Liver (tissue), 9 donors: Measurements from ENCODE around the gene DIP2A. TPM values are rescaled to one million over a fixed set of nuclear protein-coding genes. Genes with fewer than 3 reads are reported as not detected.

Experiments used
- DNase-seq: peaks from one replicate; pipeline ENCODE4 v3.0.0-alpha.2; 2017; ENCODE audit warnings: low spot score
- H3K27ac ChIP-seq, 2 donors: one replicate each; pipeline ENCODE4 v1.7.0; 2013; ENCODE audit warnings: inconsistent platforms in 2 of 2, low read length in 2 of 2, control low read depth in 1 of 2, low read depth in 1 of 2, mild to moderate bottlenecking in 1 of 2
- H3K27me3 ChIP-seq, 4 donors: one replicate each; pipeline versions ENCODE4 v1.6.1 to v1.7.0; 2013; ENCODE audit warnings: low read length in 3 of 4, inconsistent platforms in 1 of 4, mild to moderate bottlenecking in 1 of 4, moderate library complexity in 1 of 4; ENCODE audit not compliant: control insufficient read depth in 4 of 4, insufficient read depth in 4 of 4
- H3K36me3 ChIP-seq, 4 donors: one replicate each; pipeline versions ENCODE4 v1.6.1 to v1.7.0; 2013; ENCODE audit warnings: low read length in 3 of 4, mild to moderate bottlenecking in 3 of 4, low read depth in 1 of 4, moderate library complexity in 1 of 4; ENCODE audit not compliant: control insufficient read depth in 4 of 4, insufficient read depth in 3 of 4
- H3K4me1 ChIP-seq, 4 donors: one replicate each; pipeline versions ENCODE4 v1.6.1 to v1.7.0; 2013; ENCODE audit warnings: low read length in 3 of 4, mild to moderate bottlenecking in 3 of 4, moderate library complexity in 1 of 4; ENCODE audit not compliant: control insufficient read depth in 4 of 4, insufficient read depth in 4 of 4
- H3K4me3 ChIP-seq, 3 donors: one replicate each; pipeline versions ENCODE4 v1.6.1 to v1.7.0; 2013; ENCODE audit warnings: low read length in 3 of 3, control low read depth in 1 of 3, low read depth in 1 of 3, mild to moderate bottlenecking in 1 of 3
- H3K9ac ChIP-seq, 2 donors: one replicate each; pipeline ENCODE4 v1.7.0; 2013; ENCODE audit warnings: low read length in 2 of 2, mild to moderate bottlenecking in 2 of 2, moderate library complexity in 2 of 2, control low read depth in 1 of 2, low read depth in 1 of 2
- H3K9me3 ChIP-seq, 4 donors: one replicate each; pipeline versions ENCODE4 v1.6.1 to v1.7.0; 2013; ENCODE audit warnings: low read length in 3 of 4; ENCODE audit not compliant: control insufficient read depth in 4 of 4
- EGR1 ChIP-seq, 2 donors: IDR thresholded peaks; 2 replicates each; pipeline ENCODE4 v1.6.1; 2016 to 2018; ENCODE audit warnings: antibody characterized with exemption in 2 of 2, low read depth in 2 of 2
- FOXA1 ChIP-seq: IDR thresholded peaks from 2 replicates; pipeline ENCODE4 v1.6.1; 2016; ENCODE audit warnings: antibody characterized with exemption
- FOXA2 ChIP-seq: IDR thresholded peaks from 2 replicates; pipeline ENCODE4 v1.6.1; 2016; ENCODE audit warnings: antibody characterized with exemption
- GABPA ChIP-seq, 2 donors: IDR thresholded peaks in 1 of 2; conservative IDR thresholded peaks in 1 of 2; 2 replicates each; pipeline ENCODE4 v1.6.1; 2016; ENCODE audit warnings: antibody characterized with exemption in 2 of 2, mild to moderate bottlenecking in 1 of 2, moderate library complexity in 1 of 2
- HNF4A ChIP-seq, 2 donors: conservative IDR thresholded peaks; 2 replicates each; pipeline ENCODE4 v1.6.1; 2016; ENCODE audit warnings: antibody characterized with exemption in 2 of 2, mild to moderate bottlenecking in 2 of 2
- HNF4G ChIP-seq: IDR thresholded peaks from 2 replicates; pipeline ENCODE4 v1.6.1; 2016; ENCODE audit warnings: antibody characterized with exemption
- JUND ChIP-seq, 2 donors: IDR thresholded peaks; 2 replicates each; pipeline ENCODE4 v1.6.1; 2016; ENCODE audit warnings: antibody characterized with exemption in 2 of 2
- MAX ChIP-seq: IDR thresholded peaks from 2 replicates; pipeline ENCODE4 v1.6.1; 2016; ENCODE audit warnings: antibody characterized with exemption
- NR2F2 ChIP-seq: IDR thresholded peaks from 2 replicates; pipeline ENCODE4 v1.6.1; 2016; ENCODE audit warnings: antibody characterized with exemption
- RXRA ChIP-seq, 2 donors: IDR thresholded peaks; 2 replicates each; pipeline ENCODE4 v1.6.1; 2017 to 2018; ENCODE audit warnings: antibody characterized with exemption in 2 of 2, mild to moderate bottlenecking in 1 of 2
- SP1 ChIP-seq: IDR thresholded peaks from 2 replicates; pipeline ENCODE4 v1.6.1; 2018; ENCODE audit warnings: antibody characterized with exemption, mild to moderate bottlenecking
- TAF1 ChIP-seq: conservative IDR thresholded peaks from 2 replicates; pipeline ENCODE4 v1.6.1; 2016; ENCODE audit warnings: antibody characterized with exemption, mild to moderate bottlenecking
- YY1 ChIP-seq: IDR thresholded peaks from 2 replicates; pipeline ENCODE4 v1.6.1; 2016; ENCODE audit warnings: antibody characterized with exemption, mild to moderate bottlenecking
- ZBTB33 ChIP-seq: IDR thresholded peaks from 2 replicates; pipeline ENCODE4 v1.6.1; 2016; ENCODE audit warnings: antibody characterized with exemption
- WGBS: extraction: QIAGEN DNeasy Blood & Tissue Kit; methylation state at CpG from one replicate; pipeline ENCODE4 v1.1.7; 2013; 5-methylcytosine and 5-hydroxymethylcytosine counted together
- polyA plus RNA-seq, 2 donors: library from polyadenylated mRNA; stranded (reverse) in 1 of 2; unstranded in 1 of 2; fragments of 200-250 nt in 1 of 2; fragments of >200 nt in 1 of 2; fragmentation: Nextera tagmentation in 1 of 2; extraction: Ambion mirVana in 1 of 2; gene quantifications; one replicate each; pipeline versions ENCODE4 v1.2.1 to v1.2.3, GENCODE V29; 2013 to 2015
- total RNA-seq, 2 donors: library from RNA; depleted of rRNA; stranded (reverse); fragments of >200 nt; gene quantifications; one replicate each; pipeline ENCODE4 v1.2.3, GENCODE V29; 2014
- TF ChIP-seq, protein P1 (sequence below): IDR thresholded peaks from 2 replicates; pipeline ENCODE4 v1.6.1; 2016; ENCODE audit warnings: antibody characterized with exemption
- TF ChIP-seq, protein P2 (sequence below): fragments of 150-350 bp; IDR thresholded peaks from 2 replicates; pipeline ENCODE4 v1.5.1; 2017; ENCODE audit warnings: improper control_type of control experiment, low read depth, low read length; ENCODE audit not compliant: missing input control
- donor health status: healthy.
- donor health status: healthy.
- donor health status: healthy.
- donor health status: healthy.
- donor health status: healthy.

The DIP2A gene
- total and polyA plus RNA-seq, 4 donors, result 3.8 to 21.7 (median 7.5) TPM

DNA sequence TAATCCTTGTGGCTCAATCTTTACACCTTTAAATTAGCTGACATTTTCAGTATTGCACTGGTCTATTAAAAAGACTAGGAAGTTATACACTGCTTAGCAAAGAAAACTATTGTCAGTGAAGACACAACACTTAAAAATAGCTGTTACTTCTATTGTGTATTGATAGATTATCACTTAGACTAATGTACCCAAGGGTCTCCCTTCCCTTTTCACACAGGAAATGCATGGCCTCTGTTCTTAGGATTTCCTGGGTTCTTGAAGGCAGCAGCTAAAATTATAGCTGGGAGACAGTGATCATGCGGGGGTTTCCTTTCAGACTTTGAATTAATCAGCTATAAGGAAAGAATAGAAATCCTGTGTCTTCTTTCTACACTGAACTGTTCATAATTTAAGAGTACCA is 12.8 kb downstream of the DIP2A start:
- H3K4me1 ChIP-seq, result peaks cover 0 to 2% (median 0%) of the 10 kb centered on the region in 4 donors
- H3K27ac ChIP-seq, result no peak overlapping the region
- H3K27me3 ChIP-seq, result no peaks in the 10 kb centered on the region
- H3K4me3 ChIP-seq, result no peak overlapping the region
- WGBS, result 88% methylated on average over 1 of the region's 1 CpG
- no peak for DNase-seq
- peaks cover 0 to 3% (median 0%) of the 10 kb centered on the region in 4 donors for H3K36me3 ChIP-seq
- no peaks in the 10 kb centered on the region for H3K9me3 ChIP-seq
- TF ChIP-seq HNF4G (no peak), YY1 (no peak)
- TF ChIP-seq, protein P1, sequence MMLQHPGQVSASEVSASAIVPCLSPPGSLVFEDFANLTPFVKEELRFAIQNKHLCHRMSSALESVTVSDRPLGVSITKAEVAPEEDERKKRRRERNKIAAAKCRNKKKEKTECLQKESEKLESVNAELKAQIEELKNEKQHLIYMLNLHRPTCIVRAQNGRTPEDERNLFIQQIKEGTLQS, result no peak
- H3K9ac ChIP-seq, result no peak overlapping the region

- Histone ChIP-seq H3K27me3 (no peaks in the 10 kb centered on the region), H3K4me3 (no peak overlapping the region), H3K4me1 (peaks cover 0 to 2% (median 0%) of the 10 kb centered on the region in 4 donors), H3K9me3 (no peaks in the 10 kb centered on the region), H3K9ac (no peak overlapping the region), H3K27ac (no peak overlapping the region), H3K36me3 (peaks cover 0 to 3% (median 0%) of the 10 kb centered on the region in 4 donors)
- DNase-seq, result no peak
- no peak for TF ChIP-seq ZBTB33
- TF ChIP-seq SP1, result no peak
- no peak for TF ChIP-seq RXRA (IDR thresholded peaks at IDR 0.05)
- TF ChIP-seq, protein P2, sequence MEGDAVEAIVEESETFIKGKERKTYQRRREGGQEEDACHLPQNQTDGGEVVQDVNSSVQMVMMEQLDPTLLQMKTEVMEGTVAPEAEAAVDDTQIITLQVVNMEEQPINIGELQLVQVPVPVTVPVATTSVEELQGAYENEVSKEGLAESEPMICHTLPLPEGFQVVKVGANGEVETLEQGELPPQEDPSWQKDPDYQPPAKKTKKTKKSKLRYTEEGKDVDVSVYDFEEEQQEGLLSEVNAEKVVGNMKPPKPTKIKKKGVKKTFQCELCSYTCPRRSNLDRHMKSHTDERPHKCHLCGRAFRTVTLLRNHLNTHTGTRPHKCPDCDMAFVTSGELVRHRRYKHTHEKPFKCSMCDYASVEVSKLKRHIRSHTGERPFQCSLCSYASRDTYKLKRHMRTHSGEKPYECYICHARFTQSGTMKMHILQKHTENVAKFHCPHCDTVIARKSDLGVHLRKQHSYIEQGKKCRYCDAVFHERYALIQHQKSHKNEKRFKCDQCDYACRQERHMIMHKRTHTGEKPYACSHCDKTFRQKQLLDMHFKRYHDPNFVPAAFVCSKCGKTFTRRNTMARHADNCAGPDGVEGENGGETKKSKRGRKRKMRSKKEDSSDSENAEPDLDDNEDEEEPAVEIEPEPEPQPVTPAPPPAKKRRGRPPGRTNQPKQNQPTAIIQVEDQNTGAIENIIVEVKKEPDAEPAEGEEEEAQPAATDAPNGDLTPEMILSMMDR, result no peak
- TF ChIP-seq, protein P1, result no peak
- TF ChIP-seq NR2F2, result no peak
- 82% methylated on average over 6 of the region's 6 CpGs for WGBS
Observed at GRCh38 chr21:46472246-46472645, 13.6 kb downstream of the DIP2A start.

GRCh38 chr21:46474382-46474781 is 15.7 kb downstream of the DIP2A start:
- TF ChIP-seq SP1 (no peak), TAF1 (no peak), JUND (IDR thresholded peaks at IDR 0.05) (no peak), FOXA1 (no peak), HNF4A (conservative IDR thresholded peaks at IDR 0.05) (no peak), ZBTB33 (no peak), MAX (no peak), RXRA (IDR thresholded peaks at IDR 0.05) (no peak), EGR1 (IDR thresholded peaks at IDR 0.05; ENCODE audit: low read depth in 2 of 2) (no peak), GABPA (IDR thresholded peaks at IDR 0.05 in 1 of 2, conservative IDR thresholded peaks at IDR 0.05 in 1 of 2) (no peak), HNF4G (no peak), NR2F2 (no peak), FOXA2 (no peak)
- Histone ChIP-seq H3K4me3 (no peak overlapping the region), H3K27ac (no peak overlapping the region), H3K9ac (no peak overlapping the region), H3K9me3 (no peaks in the 10 kb centered on the region), H3K4me1 (peaks cover 0 to 3% (median 0%) of the 10 kb centered on the region in 4 donors), H3K36me3 (no peaks in the 10 kb centered on the region), H3K27me3 (no peaks in the 10 kb centered on the region)
- no peak for DNase-seq
- 95% methylated on average over 2 of the region's 2 CpGs for WGBS
